ENCODE measurements around the gene SGPP2.

DNA sequence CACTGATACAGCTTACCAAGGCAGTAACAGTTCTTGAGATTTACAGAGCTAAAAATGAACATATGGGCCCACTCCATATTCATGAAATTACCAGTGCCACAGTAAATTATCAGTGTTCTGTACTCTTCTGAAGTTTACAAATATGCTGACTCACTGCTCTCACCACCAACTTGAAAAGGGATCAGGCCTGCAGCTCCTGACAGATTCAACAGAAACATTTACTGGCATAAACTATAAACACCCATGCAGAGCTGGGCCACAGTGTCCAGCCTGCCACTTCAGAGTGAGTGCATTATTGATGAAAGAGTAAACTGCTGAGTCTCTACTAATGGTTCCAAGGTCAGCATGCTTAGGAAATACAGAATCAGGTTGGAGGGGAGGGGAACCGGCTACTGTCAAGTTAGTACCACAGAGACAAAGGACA, 148.4 kb downstream of the SGPP2 start:
- TF ChIP-seq, protein P1, sequence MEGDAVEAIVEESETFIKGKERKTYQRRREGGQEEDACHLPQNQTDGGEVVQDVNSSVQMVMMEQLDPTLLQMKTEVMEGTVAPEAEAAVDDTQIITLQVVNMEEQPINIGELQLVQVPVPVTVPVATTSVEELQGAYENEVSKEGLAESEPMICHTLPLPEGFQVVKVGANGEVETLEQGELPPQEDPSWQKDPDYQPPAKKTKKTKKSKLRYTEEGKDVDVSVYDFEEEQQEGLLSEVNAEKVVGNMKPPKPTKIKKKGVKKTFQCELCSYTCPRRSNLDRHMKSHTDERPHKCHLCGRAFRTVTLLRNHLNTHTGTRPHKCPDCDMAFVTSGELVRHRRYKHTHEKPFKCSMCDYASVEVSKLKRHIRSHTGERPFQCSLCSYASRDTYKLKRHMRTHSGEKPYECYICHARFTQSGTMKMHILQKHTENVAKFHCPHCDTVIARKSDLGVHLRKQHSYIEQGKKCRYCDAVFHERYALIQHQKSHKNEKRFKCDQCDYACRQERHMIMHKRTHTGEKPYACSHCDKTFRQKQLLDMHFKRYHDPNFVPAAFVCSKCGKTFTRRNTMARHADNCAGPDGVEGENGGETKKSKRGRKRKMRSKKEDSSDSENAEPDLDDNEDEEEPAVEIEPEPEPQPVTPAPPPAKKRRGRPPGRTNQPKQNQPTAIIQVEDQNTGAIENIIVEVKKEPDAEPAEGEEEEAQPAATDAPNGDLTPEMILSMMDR (IDR thresholded peaks at IDR 0.05; ENCODE audit: low read depth, low read length, poor library complexity, severe bottlenecking), result no peak
- no peak for TF ChIP-seq EZH2phosphoT487 (IDR thresholded peaks at IDR 0.05; ENCODE audit: borderline replicate concordance, low read length)

All from DOHH2 (cell line).